HepG2 (cell line): ENCODE measurements around the gene KCNAB1. TPM values are rescaled to one million over a fixed set of nuclear protein-coding genes. Genes with fewer than 3 reads are reported as not detected.

Source experiments
- ATAC-seq: fragments of 200-7000 bp; cut with Tn5 transposase; 3 replicates; pipeline ENCODE4 v1.9.1; 2020; ENCODE audit warnings: mild to moderate bottlenecking, moderate library complexity
- BruUV-seq: library from RNA; stranded (reverse); fragments of 400-500 nt; replicated peaks from 2 replicates; lab custom pipeline; 2021; lab: Mats Ljungman, UMichigan
- CTCF ChIA-PET: fragments of 300-600 bp; formaldehyde crosslinking; extraction: SDS; loops from one replicate; lab custom pipeline; 2021; ENCODE audit warnings: low total read pairs, inconsistent platforms, low intra/inter-chr PET ratio; lab: Yijun Ruan, JAX
- POLR2A ChIA-PET: fragments of 350-600 bp; sonication (Branson Sonifier 250); formaldehyde crosslinking; loops from one replicate; lab custom pipeline; 2020; ENCODE audit warnings: antibody characterized with exemption, inconsistent platforms; lab: Yijun Ruan, JAX
- DNase-seq: peaks from one replicate; pipeline ENCODE4 v3.0.0-alpha.2; 2015; ENCODE audit warnings: low spot score
- FAIRE-seq: peaks from 3 replicates; lab custom pipeline; 2011; peaks lifted over from hg19 to GRCh38; lab: Jason Lieb, UNC
- H2AFZ ChIP-seq: one replicate; pipeline ENCODE4 v1.6.1; 2011; ENCODE audit warnings: low read length, inconsistent platforms
- H3K27ac ChIP-seq: fragments of 300-600 bp; 3 replicates; pipeline ENCODE4 v1.8.0; 2011; ENCODE audit warnings: mixed run types, mild to moderate bottlenecking, mixed read lengths, low read length, inconsistent platforms; ENCODE audit not compliant: insufficient read depth; ENCODE audit errors: extremely low read length
- H3K27me3 ChIP-seq, 2 experiments: fragments of 200-600 bp in 1 of 2; 2 replicates in 1 of 2; 3 replicates in 1 of 2; pipeline versions ENCODE4 v1.6.0 to v1.8.0; 2011; ENCODE audit warnings: low read length in 2 of 2, mild to moderate bottlenecking in 2 of 2, moderate library complexity in 2 of 2, inconsistent platforms in 1 of 2; ENCODE audit not compliant: insufficient read depth in 2 of 2, control insufficient read depth in 1 of 2
- H3K36me3 ChIP-seq, 2 experiments: fragments of 200-600 bp in 1 of 2; replicated peaks in 1 of 2; 2 replicates in 1 of 2; 3 replicates in 1 of 2; pipeline versions ENCODE4 v1.5.1 to v1.8.0; 2011; ENCODE audit warnings: low read length in 2 of 2, inconsistent platforms in 1 of 2; ENCODE audit not compliant: insufficient read depth in 2 of 2, control insufficient read depth in 1 of 2
- H3K4me1 ChIP-seq: 2 replicates; pipeline ENCODE4 v1.5.1; 2012; ENCODE audit warnings: low read length, inconsistent platforms; ENCODE audit not compliant: insufficient read depth
- H3K4me2 ChIP-seq: 2 replicates; pipeline ENCODE4 v1.6.0; 2011; ENCODE audit warnings: low read depth, low read length, inconsistent platforms
- H3K4me3 ChIP-seq, 3 experiments: fragments of 200-600 bp in 1 of 3; sonication (generic), shearing (Covaris generic) in 1 of 3; replicated peaks in 1 of 3; 2 replicates each; pipeline ENCODE4 v1.5.1; 2011 to 2016; ENCODE audit warnings: low read length in 3 of 3, inconsistent platforms in 2 of 3, low read depth in 2 of 3, mild to moderate bottlenecking in 2 of 3, control low read depth in 1 of 3, mixed read lengths in 1 of 3; ENCODE audit not compliant: insufficient read depth in 1 of 3
- H3K79me2 ChIP-seq: one replicate; pipeline ENCODE4 v1.6.1; 2011; ENCODE audit warnings: low read length, inconsistent platforms; ENCODE audit not compliant: insufficient read depth
- H3K9ac ChIP-seq: 2 replicates; pipeline ENCODE4 v1.6.0; 2011; ENCODE audit warnings: mild to moderate bottlenecking, low read depth, low read length, inconsistent platforms; ENCODE audit not compliant: insufficient read depth
- H3K9me3 ChIP-seq: 2 replicates; pipeline ENCODE4 v1.5.1; 2012; ENCODE audit warnings: mild to moderate bottlenecking, low read length
- H4K20me1 ChIP-seq: 2 replicates; pipeline ENCODE4 v1.6.0; 2011; ENCODE audit warnings: inconsistent platforms, mild to moderate bottlenecking, low read length, moderate library complexity; ENCODE audit not compliant: insufficient read depth
- CTCF ChIP-seq: sonication (generic); formaldehyde crosslinking; IDR thresholded peaks from 2 replicates; pipeline ENCODE4 v1.5.0; 2020; ENCODE audit warnings: mild to moderate bottlenecking, missing genetic modification reagents, moderate library complexity
- FOXC1 ChIP-seq: sonication (generic); formaldehyde crosslinking; IDR thresholded peaks from 2 replicates; pipeline ENCODE4 v1.8.0; 2022; ENCODE audit warnings: mild to moderate bottlenecking, missing genetic modification reagents, borderline replicate concordance
- GZF1 ChIP-seq: sonication (generic); formaldehyde crosslinking; IDR thresholded peaks from 2 replicates; pipeline ENCODE4 v1.5.1; 2020; ENCODE audit warnings: mild to moderate bottlenecking, missing genetic modification reagents
- MED13 ChIP-seq: sonication (generic); formaldehyde crosslinking; IDR thresholded peaks from 2 replicates; pipeline ENCODE4 v1.5.0; 2020; ENCODE audit warnings: missing genetic modification reagents
- MIER3 ChIP-seq: IDR thresholded peaks from 2 replicates; pipeline ENCODE4 v1.6.1; 2016; ENCODE audit warnings: missing compliant biosample characterization, borderline replicate concordance
- PCBP2 ChIP-seq: fragments of 200-400 bp; formaldehyde crosslinking; optimal IDR thresholded peaks from 2 replicates; pipeline ENCODE3; 2018; ENCODE audit warnings: low read length, low read depth; ENCODE audit not compliant: poor library complexity, severe bottlenecking
- RFX1 ChIP-seq: fragments of 450-650 bp; IDR thresholded peaks from 2 replicates; pipeline ENCODE4 v1.6.1; 2017
- SOX5 ChIP-seq: IDR thresholded peaks from 2 replicates; pipeline ENCODE4 v1.6.1; 2016; ENCODE audit warnings: borderline replicate concordance
- ZFP36L2 ChIP-seq: sonication (generic); formaldehyde crosslinking; IDR thresholded peaks from 2 replicates; pipeline ENCODE4 v1.4.0; 2020; ENCODE audit warnings: missing genetic modification reagents
- ZKSCAN8 ChIP-seq: IDR thresholded peaks from 2 replicates; pipeline ENCODE4 v1.6.1; 2016; ENCODE audit warnings: borderline replicate concordance, missing genetic modification reagents, missing compliant biosample characterization
- ZNF788 ChIP-seq: sonication (generic); formaldehyde crosslinking; IDR thresholded peaks from 2 replicates; pipeline ENCODE4 v1.5.0; 2020; ENCODE audit warnings: mild to moderate bottlenecking, missing genetic modification reagents, borderline replicate concordance
- ZNF83 ChIP-seq: sonication (generic); formaldehyde crosslinking; IDR thresholded peaks from 2 replicates; pipeline ENCODE4 v1.4.0; 2020; ENCODE audit warnings: missing genetic modification reagents, mild to moderate bottlenecking, borderline replicate concordance
- ZSCAN21 ChIP-seq: sonication (generic); formaldehyde crosslinking; IDR thresholded peaks from 2 replicates; pipeline ENCODE4 v1.8.0; 2022; ENCODE audit warnings: mild to moderate bottlenecking, missing genetic modification reagents, moderate library complexity, borderline replicate concordance
- WGBS: methylation state at CpG from one replicate; pipeline ENCODE4 v1.1.6; 2017; ENCODE audit warnings: low lambda C conversion rate; 5-methylcytosine and 5-hydroxymethylcytosine counted together
- in situ Hi-C: cut with HindIII; loops from 2 replicates; pipeline ENCODE4 v1.10.0; 2017; ENCODE audit warnings: low pct_unique_long_range_greater_than_20kb; ENCODE audit not compliant: extremely low pct_ligation_motif_present
- intact Hi-C: fragments of 100-400 bp; cut with micrococcal nuclease; formaldehyde crosslinking; loops from one replicate; pipeline ENCODE4 v1.10.0; 2022; ENCODE audit not compliant: unreplicated experiment
- polyA plus RNA-seq, 8 experiments: library from polyadenylated mRNA; depleted of rRNA in 3 of 8; stranded (reverse) in 7 of 8; unstranded in 1 of 8; fragments of >200 nt; fragmentation: Illumina TruSeq in 4 of 8; extraction: Trizol in 4 of 8; gene quantifications; 2 replicates each; pipeline versions ENCODE4 v1.2.1 to v1.2.3, GENCODE V29; 2011 to 2016; ENCODE audit warnings: low read depth in 4 of 8, missing spikeins in 1 of 8, mixed read lengths in 1 of 8; ENCODE audit not compliant: insufficient read depth in 1 of 8
- total RNA-seq, 5 experiments: library from RNA; depleted of rRNA; stranded (reverse); fragments of >200 nt; fragmentation: Illumina TruSeq; extraction: Trizol; gene quantifications; 2 replicates each; pipeline ENCODE4 v1.2.3, GENCODE V29; 2016; ENCODE audit warnings: low read depth in 1 of 5
- TF ChIP-seq, protein P1 (sequence below): sonication (generic); formaldehyde crosslinking; IDR thresholded peaks from 2 replicates; pipeline ENCODE4 v1.4.0; 2020; ENCODE audit warnings: mild to moderate bottlenecking, missing genetic modification reagents

The KCNAB1 gene
- total and polyA plus RNA-seq, 2 of the 13 experiments (the other 11 are each of a cell fraction or from before 2014, with no cell fraction given): not detected

GRCh38 chr3:156256945-156257344 is 136.6 kb downstream of the KCNAB1 start:
- no peak for FAIRE-seq
- ATAC-seq: no peak
- intact Hi-C loops (no loop called here), in situ Hi-C loops (no loop called here)
- Histone ChIP-seq H3K9ac (no peak overlapping the region), H3K4me3 (no peak overlapping the region), H3K4me2 (no peak overlapping the region), H3K27me3 (no peaks in the 10 kb centered on the region), H3K4me1 (peaks cover 11% of the 10 kb centered on the region; the same call in 1 of the 2 replicates), H3K9me3 (no peaks in the 10 kb centered on the region), H3K27ac (no peak overlapping the region), H3K36me3 (no peaks in the 10 kb centered on the region), H4K20me1 (no peaks in the 10 kb centered on the region), H2AFZ (no peak overlapping the region), H3K79me2 (no peaks in the 10 kb centered on the region)
- TF ChIP-seq PCBP2: no peak
- ChIA-PET CTCF (no interaction called here), POLR2A (no interaction called here)
- no peak for DNase-seq
- no TSS peak for BruUV-seq

GRCh38 chr3:156258301-156258700 is 137.9 kb downstream of the KCNAB1 start:
- no peak overlapping the region for H3K4me2 ChIP-seq
- FAIRE-seq (no peak), ATAC-seq (no peak)
- no peak overlapping the region for H2AFZ ChIP-seq
- WGBS: 7% methylated on average over 2 of the region's 2 CpGs
- BruUV-seq: no TSS peak
- intact Hi-C loops: no loop called here
- TF ChIP-seq CTCF (no peak), ZNF788 (no peak), FOXC1 (CRISPR knock-in tag) (no peak), ZKSCAN8 (CRISPR knock-in tag) (no peak), SOX5 (no peak), ZSCAN21 (CRISPR knock-in tag) (no peak), MED13 (CRISPR knock-in tag) (no peak), ZNF83 (CRISPR knock-in tag) (no peak), RFX1 (no peak), ZFP36L2 (CRISPR knock-in tag) (no peak), GZF1 (no peak), MIER3 (CRISPR knock-in tag) (no peak)
- TF ChIP-seq, protein P1, sequence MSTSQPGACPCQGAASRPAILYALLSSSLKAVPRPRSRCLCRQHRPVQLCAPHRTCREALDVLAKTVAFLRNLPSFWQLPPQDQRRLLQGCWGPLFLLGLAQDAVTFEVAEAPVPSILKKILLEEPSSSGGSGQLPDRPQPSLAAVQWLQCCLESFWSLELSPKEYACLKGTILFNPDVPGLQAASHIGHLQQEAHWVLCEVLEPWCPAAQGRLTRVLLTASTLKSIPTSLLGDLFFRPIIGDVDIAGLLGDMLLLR: no peak
- TF ChIP-seq, all 625 proteins: peak for 0
- Histone ChIP-seq H3K9ac (no peak overlapping the region), H3K36me3 (no peaks in the 10 kb centered on the region), H3K4me1 (peaks cover 11% of the 10 kb centered on the region; the same call in 1 of the 2 replicates), H3K9me3 (no peaks in the 10 kb centered on the region), H4K20me1 (no peaks in the 10 kb centered on the region), H3K79me2 (no peaks in the 10 kb centered on the region), H3K27ac (no peak overlapping the region), H3K27me3 (no peaks in the 10 kb centered on the region), H3K4me3 (no peak overlapping the region)
- CTCF ChIA-PET: no interaction called here
- in situ Hi-C loops: no loop called here
- POLR2A ChIA-PET: no interaction called here
- no peak for DNase-seq
